ENCODE measurements around the gene CSNK1A1. TPM values are rescaled to one million over a fixed set of nuclear protein-coding genes. Genes with fewer than 3 reads are reported as not detected.

CSNK1A1 gene
- total RNA-seq, 1 donor from 2014 or later: 176 TPM

DNA sequence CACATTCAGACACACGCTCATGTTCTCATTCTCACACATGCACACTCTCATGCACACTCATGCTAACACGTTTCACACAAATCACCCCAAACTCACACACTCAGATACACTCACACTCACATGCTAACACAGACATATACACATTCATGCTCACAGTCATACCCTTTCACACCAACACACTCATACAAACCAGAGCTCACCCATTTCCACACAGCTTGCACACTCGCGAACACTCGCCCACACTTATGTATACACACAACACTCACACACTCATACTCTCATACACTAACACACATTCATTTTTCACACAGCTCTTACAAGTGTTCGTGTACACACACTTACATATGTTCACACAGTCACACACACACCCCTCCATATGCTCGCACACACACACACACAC lies 108.0 kb downstream of the CSNK1A1 start:
- DNase-seq (ENCODE audit: low read depth): no peak
- TF ChIP-seq, protein P1, sequence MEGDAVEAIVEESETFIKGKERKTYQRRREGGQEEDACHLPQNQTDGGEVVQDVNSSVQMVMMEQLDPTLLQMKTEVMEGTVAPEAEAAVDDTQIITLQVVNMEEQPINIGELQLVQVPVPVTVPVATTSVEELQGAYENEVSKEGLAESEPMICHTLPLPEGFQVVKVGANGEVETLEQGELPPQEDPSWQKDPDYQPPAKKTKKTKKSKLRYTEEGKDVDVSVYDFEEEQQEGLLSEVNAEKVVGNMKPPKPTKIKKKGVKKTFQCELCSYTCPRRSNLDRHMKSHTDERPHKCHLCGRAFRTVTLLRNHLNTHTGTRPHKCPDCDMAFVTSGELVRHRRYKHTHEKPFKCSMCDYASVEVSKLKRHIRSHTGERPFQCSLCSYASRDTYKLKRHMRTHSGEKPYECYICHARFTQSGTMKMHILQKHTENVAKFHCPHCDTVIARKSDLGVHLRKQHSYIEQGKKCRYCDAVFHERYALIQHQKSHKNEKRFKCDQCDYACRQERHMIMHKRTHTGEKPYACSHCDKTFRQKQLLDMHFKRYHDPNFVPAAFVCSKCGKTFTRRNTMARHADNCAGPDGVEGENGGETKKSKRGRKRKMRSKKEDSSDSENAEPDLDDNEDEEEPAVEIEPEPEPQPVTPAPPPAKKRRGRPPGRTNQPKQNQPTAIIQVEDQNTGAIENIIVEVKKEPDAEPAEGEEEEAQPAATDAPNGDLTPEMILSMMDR (conservative IDR thresholded peaks at IDR 0.05; ENCODE audit: low read depth, low read length): no peak
- no peak overlapping the region for H3K4me3 ChIP-seq (ENCODE audit: low read depth, low read length)

DNA sequence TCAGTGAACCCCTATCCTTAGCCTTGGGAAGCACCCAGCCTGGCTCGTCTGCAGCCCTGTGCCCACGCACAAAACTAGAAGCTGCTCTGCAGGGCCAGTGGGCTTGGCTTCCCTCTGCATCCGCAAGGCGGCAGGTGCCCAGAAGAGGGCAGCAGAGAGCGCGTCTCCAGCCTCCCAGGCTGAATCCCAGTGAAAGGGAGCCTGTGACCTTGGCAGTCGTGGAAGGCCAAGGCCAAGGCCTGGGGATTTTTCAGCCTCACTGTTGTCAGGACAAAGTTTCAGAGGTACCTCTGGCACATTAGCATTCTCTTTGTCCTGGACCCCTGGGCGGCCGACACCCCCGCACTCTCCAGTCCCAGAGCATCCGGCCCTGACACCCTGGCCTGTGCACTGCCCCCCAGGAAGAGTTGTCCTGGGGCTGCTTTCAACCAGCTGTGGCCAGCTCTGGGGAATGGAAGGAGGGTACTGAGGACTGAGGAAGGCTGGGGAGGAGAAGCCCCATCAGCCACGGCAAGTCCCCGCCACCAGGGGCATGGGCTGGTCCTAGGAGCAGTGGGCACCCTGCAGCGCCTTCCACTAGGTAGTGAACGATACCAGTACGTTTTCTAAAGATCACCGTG lies 108.6 kb downstream of the CSNK1A1 start:
- no peak overlapping the region for H3K4me3 ChIP-seq (ENCODE audit: low read depth, low read length)
- no peak for DNase-seq (ENCODE audit: low read depth)
- TF ChIP-seq, protein P1 (conservative IDR thresholded peaks at IDR 0.05; ENCODE audit: low read depth, low read length): peak; percentile 85

Other genes starting within 250 kb of the CSNK1A1 start
- gene GRPEL2, start 205.9 kb downstream of the CSNK1A1 start, total RNA-seq: 15.5 and 21.6 TPM in 2 replicates
- 6.1 and 7.1 TPM in 2 replicates for gene PCYOX1L, start 193.4 kb downstream of the CSNK1A1 start, total RNA-seq
- gene IL17B, start 172.1 kb downstream of the CSNK1A1 start, total RNA-seq: not detected in 2 replicates
- 2.0 and 2.7 TPM in 2 replicates for gene ARHGEF37, start 30.1 kb upstream of the CSNK1A1 start, total RNA-seq
- 0.81 and 1.3 TPM in 2 replicates for gene PPARGC1B, start 178.9 kb upstream of the CSNK1A1 start, total RNA-seq